Testis (tissue), 3 donors: ENCODE results near the gene PRKCG. TPM values are rescaled to one million over a fixed set of nuclear protein-coding genes. Genes with fewer than 3 reads are reported as not detected.
"Not testable (repeated sequence)": the region's sequence is repeated elsewhere in the genome, so short reads cannot be mapped to it uniquely, and the experiment has no call there.

Experiments used
- DNase-seq: peaks from one replicate; pipeline ENCODE4 v3.0.0-alpha.2; 2019
- H3K27ac ChIP-seq, 2 donors: fragments of 200-600 bp; sonication (generic); one replicate each; pipeline ENCODE4 v1.5.1; 2019
- H3K27me3 ChIP-seq: fragments of 200-600 bp; sonication (generic); one replicate; pipeline ENCODE4 v1.5.1; 2019
- H3K36me3 ChIP-seq: fragments of 200-600 bp; sonication (generic); one replicate; pipeline ENCODE4 v1.5.1; 2017; ENCODE audit warnings: low read depth; ENCODE audit errors: missing control alignments
- H3K4me1 ChIP-seq: fragments of 200-600 bp; sonication (generic); one replicate; pipeline ENCODE4 v1.5.1; 2019
- H3K4me3 ChIP-seq, 2 donors: fragments of 200-600 bp; sonication (generic); one replicate each; pipeline ENCODE4 v1.5.1; 2017 to 2019
- H3K9me3 ChIP-seq: fragments of 200-600 bp; sonication (generic); one replicate; pipeline ENCODE4 v1.5.1; 2017
- CTCF ChIP-seq, 3 experiments: fragments of 450-650 bp in 2 of 3; fragments of 200-600 bp in 1 of 3; sonication (generic) in 1 of 3; IDR thresholded peaks; one replicate each; pipeline ENCODE4 v1.5.1; 2016 to 2019; ENCODE audit warnings: antibody characterized with exemption in 3 of 3, mild to moderate bottlenecking in 2 of 3, moderate library complexity in 1 of 3
- POLR2A ChIP-seq: fragments of 450-650 bp; IDR thresholded peaks from one replicate; pipeline ENCODE4 v1.6.1; 2017; ENCODE audit warnings: antibody characterized with exemption, mild to moderate bottlenecking, moderate library complexity
- WGBS, 2 donors: methylation state at CpG; one replicate each; pipeline ENCODE4 v1.1.5; 2018; 5-methylcytosine and 5-hydroxymethylcytosine counted together
- intact Hi-C: fragments of 100-400 bp; cut with DNase I; formaldehyde crosslinking; loops from one replicate; pipeline ENCODE4 v1.15.1; 2023; ENCODE audit warnings: low total_unique reads
- polyA plus RNA-seq: library from polyadenylated mRNA; stranded (reverse); fragments of 350-450 nt; fragmentation: Illumina TruSeq; extraction: RNeasy Lipid Tissue Mini Kit (QIAGEN cat#74804); gene quantifications from one replicate; pipeline ENCODE4 v1.2.3, GENCODE V29; 2014; ENCODE audit warnings: low read depth, low replicate concordance; ENCODE audit not compliant: insufficient read depth
- total RNA-seq, 2 donors: library from RNA; depleted of rRNA; stranded (reverse); fragments of >200 nt; gene quantifications; one replicate each; pipeline ENCODE4 v1.2.3, GENCODE V29; 2016

PRKCG gene
- total and polyA plus RNA-seq, 3 donors from 2014 or later: 3.7 to 10.6 (median 4.3) TPM

DNA sequence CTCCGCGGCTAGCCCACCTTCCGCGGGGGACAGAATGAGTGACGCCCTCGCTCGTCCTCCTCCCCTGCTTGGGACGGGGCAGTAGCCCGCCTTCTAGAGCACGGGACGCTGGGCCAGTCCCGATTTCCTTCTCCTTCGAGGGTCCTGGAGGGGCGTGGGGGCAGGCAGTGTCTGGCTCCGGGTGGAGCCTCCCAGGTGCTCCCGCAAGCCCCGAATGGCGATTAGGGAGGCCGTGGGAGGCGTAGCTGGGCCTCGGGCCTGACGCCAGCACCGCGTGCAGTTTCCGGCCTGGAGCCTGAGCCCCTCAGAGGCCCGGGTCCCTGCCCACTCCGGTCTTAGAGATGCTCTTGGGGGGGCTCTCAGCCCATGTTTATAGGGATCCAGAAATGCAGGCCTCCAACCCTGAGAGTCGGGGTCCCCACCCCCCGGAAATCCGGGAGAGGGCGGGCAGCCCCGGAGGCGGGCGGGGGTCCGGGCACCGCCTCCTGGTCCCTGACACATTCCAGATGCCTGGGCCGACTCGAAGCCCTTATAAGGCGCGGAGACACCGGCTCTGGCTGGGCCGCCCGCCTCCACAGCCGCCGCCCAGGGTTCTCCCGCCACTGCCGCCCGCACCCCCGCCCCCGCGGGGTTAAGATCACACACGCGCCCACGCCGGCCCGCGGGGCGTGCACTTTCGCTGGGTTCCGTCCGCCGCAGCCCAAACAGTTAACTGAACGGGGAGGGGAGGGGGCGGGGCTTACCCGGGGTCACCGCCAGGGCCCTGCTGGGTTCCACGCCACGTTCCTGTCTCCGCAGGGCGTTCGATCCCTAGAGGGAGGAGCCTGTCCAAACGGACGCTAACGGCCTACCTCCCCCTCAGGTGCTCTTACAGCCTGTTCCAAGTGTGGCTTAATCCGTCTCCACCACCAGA is 12.8 kb upstream of the PRKCG start:
- peak overlapping the region; percentile 94 to 95 for H3K27ac ChIP-seq
- peak; percentile 86 for DNase-seq
- no peaks in the 10 kb centered on the region for H3K9me3 ChIP-seq
- intact Hi-C loops: no loop called here
- WGBS, 2 donors: 0 to 1% methylated on average over 3 to 37 of the region's 75 CpGs
- no peaks in the 10 kb centered on the region for H3K27me3 ChIP-seq
- TF ChIP-seq CTCF (IDR thresholded peaks at IDR 0.05) (peak in 2 of 3 experiments; percentile 20 to 33), POLR2A (no peak)
- no peaks in the 10 kb centered on the region for H3K36me3 ChIP-seq
- H3K4me1 ChIP-seq: peaks cover 18% of the 10 kb centered on the region
- peak overlapping the region; percentile 61 to 80 for H3K4me3 ChIP-seq

DNA sequence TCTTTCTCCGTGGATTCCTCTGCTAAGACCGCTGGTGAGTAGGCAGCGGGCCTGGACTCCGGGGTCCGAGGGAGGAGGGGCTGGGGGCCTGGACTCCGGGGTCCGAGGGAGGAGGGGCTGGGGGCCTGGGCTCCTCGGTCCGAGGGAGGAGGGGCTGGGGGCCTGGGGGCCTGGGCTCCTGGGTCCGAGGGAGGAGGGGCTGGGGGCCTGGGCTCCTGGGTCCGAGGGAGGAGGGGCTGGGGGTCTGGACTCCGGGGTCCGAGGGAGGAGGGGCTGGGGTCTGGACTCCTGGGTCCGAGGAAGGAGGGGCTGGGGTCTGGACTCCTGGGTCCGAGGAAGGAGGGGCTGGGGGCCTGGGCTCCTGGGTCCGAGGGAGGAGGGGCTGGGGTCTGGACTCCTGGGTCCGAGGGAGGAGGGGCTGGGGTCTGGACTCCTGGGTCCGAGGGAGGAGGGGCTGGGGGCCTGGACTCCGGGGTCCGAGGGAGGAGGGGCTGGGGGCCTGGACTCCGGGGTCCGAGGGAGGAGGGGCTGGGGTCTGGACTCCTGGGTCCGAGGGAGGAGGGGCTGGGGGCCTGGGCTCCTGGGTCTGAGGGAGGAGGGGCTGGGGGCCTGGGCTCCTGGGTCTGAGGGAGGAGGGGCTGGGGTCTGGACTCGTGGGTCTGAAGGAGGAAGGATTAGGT is 12.1 kb upstream of the PRKCG start:
- Histone ChIP-seq H3K4me1 (peaks cover 19% of the 10 kb centered on the region), H3K4me3 (peak overlapping the region; percentile 61 to 80), H3K27ac (peak overlapping the region; percentile 94 to 95)
- 2 to 4% methylated on average over 8 to 13 of the region's 24 CpGs for WGBS, 2 donors
- H3K9me3 ChIP-seq, H3K36me3 ChIP-seq, DNase-seq, intact Hi-C loops, H3K27me3 ChIP-seq: not testable (repeated sequence)

GRCh38 chr19:53870485-53870844 is 11.5 kb upstream of the PRKCG start:
- Histone ChIP-seq H3K9me3 (no peaks in the 10 kb centered on the region), H3K27ac (peak overlapping the region; percentile 94 to 95), H3K36me3 (no peaks in the 10 kb centered on the region), H3K4me1 (peaks cover 21% of the 10 kb centered on the region), H3K4me3 (no peak overlapping the region), H3K27me3 (no peaks in the 10 kb centered on the region)
- intact Hi-C loops: no loop called here
- TF ChIP-seq CTCF (IDR thresholded peaks at IDR 0.05) (no peak), POLR2A (no peak)
- 38 to 45% methylated on average over 5 of the region's 5 CpGs for WGBS, 2 donors
- DNase-seq: peak; percentile 38

- WGBS, 2 donors: 48 to 58% methylated on average over 7 of the region's 7 CpGs
- Histone ChIP-seq H3K9me3 (no peaks in the 10 kb centered on the region), H3K4me1 (peaks cover 16% of the 10 kb centered on the region), H3K27ac (no peak overlapping the region), H3K4me3 (no peak overlapping the region), H3K36me3 (no peaks in the 10 kb centered on the region), H3K27me3 (no peaks in the 10 kb centered on the region)
- no peak for DNase-seq
- TF ChIP-seq POLR2A (no peak), CTCF (IDR thresholded peaks at IDR 0.05) (no peak)
- intact Hi-C loops: no loop called here
These were observed 10.5 kb upstream of the PRKCG start for GRCh38 chr19:53871454-53871853.

- no peak for TF ChIP-seq POLR2A
- intact Hi-C loops: no loop called here
- Histone ChIP-seq H3K9me3 (no peaks in the 10 kb centered on the region), H3K27me3 (no peaks in the 10 kb centered on the region), H3K36me3 (no peaks in the 10 kb centered on the region), H3K4me1 (peaks cover 3% of the 10 kb centered on the region), H3K27ac (no peak overlapping the region), H3K4me3 (no peak overlapping the region)
- no peak for DNase-seq
- WGBS, 2 donors: 66 to 70% methylated on average over 6 of the region's 6 CpGs
These were observed 9.2 kb upstream of the PRKCG start for GRCh38 chr19:53872762-53873161.
